Gastroesophageal sphincter (tissue), 4 donors: ENCODE measurements around the gene MAPT. TPM values are rescaled to one million over a fixed set of nuclear protein-coding genes. Genes with fewer than 3 reads are reported as not detected.

Source experiments
- ATAC-seq: fragments of 150-250 bp; one replicate; pipeline ENCODE4 v1.9.1; 2016; ENCODE audit warnings: mild to moderate bottlenecking, moderate library complexity
- H3K27ac ChIP-seq, 4 donors: fragments of 200-600 bp; sonication (generic) in 3 of 4; 1 replicate in 3 of 4; 2 replicates in 1 of 4; pipeline ENCODE4 v1.5.1; 2016 to 2019
- H3K27me3 ChIP-seq: fragments of 200-600 bp; sonication (generic); one replicate; pipeline ENCODE4 v1.5.1; 2019
- H3K36me3 ChIP-seq, 2 donors: fragments of 200-600 bp; sonication (generic); one replicate each; pipeline ENCODE4 v1.5.1; 2019; ENCODE audit warnings: control low read depth in 1 of 2
- H3K4me1 ChIP-seq, 3 donors: fragments of 200-600 bp; sonication (generic); 1 replicate in 2 of 3; 2 replicates in 1 of 3; pipeline ENCODE4 v1.5.1; 2016 to 2019; ENCODE audit warnings: control low read depth in 2 of 3
- H3K4me3 ChIP-seq, 2 donors: fragments of 200-600 bp; sonication (generic); one replicate each; pipeline ENCODE4 v1.5.1; 2019; ENCODE audit warnings: mild to moderate bottlenecking in 1 of 2, moderate library complexity in 1 of 2
- H3K9me3 ChIP-seq, 3 donors: fragments of 200-600 bp; sonication (generic); one replicate each; pipeline ENCODE4 v1.5.1; 2017 to 2019; ENCODE audit warnings: control low read depth in 2 of 3
- EP300 ChIP-seq: sonication (generic); formaldehyde crosslinking; IDR thresholded peaks from one replicate; pipeline ENCODE4 v1.6.1; 2017; ENCODE audit warnings: antibody characterized with exemption, mild to moderate bottlenecking
- POLR2A ChIP-seq, 2 donors: fragments of 450-650 bp; IDR thresholded peaks; one replicate each; pipeline ENCODE4 v1.6.1; 2017; ENCODE audit warnings: antibody characterized with exemption in 2 of 2, mild to moderate bottlenecking in 2 of 2, moderate library complexity in 1 of 2
- POLR2AphosphoS5 ChIP-seq: sonication (generic); formaldehyde crosslinking; IDR thresholded peaks from one replicate; pipeline ENCODE4 v1.6.1; 2017; ENCODE audit warnings: antibody characterized with exemption
- WGBS, 2 donors: methylation state at CpG; one replicate each; pipeline ENCODE4 v1.1.5; 2018; ENCODE audit warnings: low coverage in 1 of 2; 5-methylcytosine and 5-hydroxymethylcytosine counted together
- total RNA-seq, 4 donors: library from RNA; depleted of rRNA; stranded (reverse); fragments of >200 nt; gene quantifications; one replicate each; pipeline ENCODE4 v1.1.0, GENCODE V29; 2016
- TF ChIP-seq, protein P1 (sequence below), 4 experiments: fragments of 200-600 bp in 2 of 4; fragments of 450-650 bp in 2 of 4; sonication (generic) in 1 of 4; IDR thresholded peaks; one replicate each; pipeline ENCODE4 v1.5.1; 2017 to 2019; ENCODE audit warnings: antibody characterized with exemption in 4 of 4, mild to moderate bottlenecking in 2 of 4, moderate library complexity in 2 of 4

MAPT gene
- total RNA-seq, 4 donors from 2014 or later: 3.4 to 12.2 (median 8.5) TPM

DNA sequence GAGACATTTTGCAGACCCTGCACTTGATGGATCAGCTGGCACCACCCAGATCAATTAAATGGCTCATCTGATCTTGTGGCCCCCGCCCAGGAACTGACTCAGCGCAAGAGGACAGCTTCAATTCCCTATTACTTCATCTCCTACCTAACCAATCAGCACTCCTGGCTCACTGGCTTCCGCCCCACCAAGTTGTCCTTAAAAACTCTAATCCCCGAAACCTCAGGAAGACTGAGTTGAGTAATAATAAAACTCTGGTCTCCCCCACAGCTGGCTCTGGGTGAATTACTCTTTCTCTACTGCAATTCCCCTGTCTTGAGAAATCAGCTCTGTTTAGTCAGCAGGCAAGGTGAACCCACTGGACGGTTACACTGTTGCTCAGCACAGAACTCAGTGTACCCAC lies 26.1 kb upstream of the MAPT start:
- Histone ChIP-seq H3K27me3 (peaks cover 30% of the 10 kb centered on the region), H3K9me3 (no peaks in the 10 kb centered on the region), H3K27ac (no peak overlapping the region), H3K4me3 (no peak overlapping the region), H3K36me3 (no peaks in the 10 kb centered on the region), H3K4me1 (peaks cover 0 to 9% (median 0%) of the 10 kb centered on the region in 3 donors)
- no peak for ATAC-seq
- WGBS, 2 donors: 48% methylated on average over 5 of the region's 5 CpGs; no CpG with 5 or more reads in 1 of the 2 donors
- TF ChIP-seq POLR2AphosphoS5 (no peak), EP300 (no peak), POLR2A (IDR thresholded peaks at IDR 0.05) (no peak)
- TF ChIP-seq, protein P1, sequence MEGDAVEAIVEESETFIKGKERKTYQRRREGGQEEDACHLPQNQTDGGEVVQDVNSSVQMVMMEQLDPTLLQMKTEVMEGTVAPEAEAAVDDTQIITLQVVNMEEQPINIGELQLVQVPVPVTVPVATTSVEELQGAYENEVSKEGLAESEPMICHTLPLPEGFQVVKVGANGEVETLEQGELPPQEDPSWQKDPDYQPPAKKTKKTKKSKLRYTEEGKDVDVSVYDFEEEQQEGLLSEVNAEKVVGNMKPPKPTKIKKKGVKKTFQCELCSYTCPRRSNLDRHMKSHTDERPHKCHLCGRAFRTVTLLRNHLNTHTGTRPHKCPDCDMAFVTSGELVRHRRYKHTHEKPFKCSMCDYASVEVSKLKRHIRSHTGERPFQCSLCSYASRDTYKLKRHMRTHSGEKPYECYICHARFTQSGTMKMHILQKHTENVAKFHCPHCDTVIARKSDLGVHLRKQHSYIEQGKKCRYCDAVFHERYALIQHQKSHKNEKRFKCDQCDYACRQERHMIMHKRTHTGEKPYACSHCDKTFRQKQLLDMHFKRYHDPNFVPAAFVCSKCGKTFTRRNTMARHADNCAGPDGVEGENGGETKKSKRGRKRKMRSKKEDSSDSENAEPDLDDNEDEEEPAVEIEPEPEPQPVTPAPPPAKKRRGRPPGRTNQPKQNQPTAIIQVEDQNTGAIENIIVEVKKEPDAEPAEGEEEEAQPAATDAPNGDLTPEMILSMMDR (IDR thresholded peaks at IDR 0.05): no peak

DNA sequence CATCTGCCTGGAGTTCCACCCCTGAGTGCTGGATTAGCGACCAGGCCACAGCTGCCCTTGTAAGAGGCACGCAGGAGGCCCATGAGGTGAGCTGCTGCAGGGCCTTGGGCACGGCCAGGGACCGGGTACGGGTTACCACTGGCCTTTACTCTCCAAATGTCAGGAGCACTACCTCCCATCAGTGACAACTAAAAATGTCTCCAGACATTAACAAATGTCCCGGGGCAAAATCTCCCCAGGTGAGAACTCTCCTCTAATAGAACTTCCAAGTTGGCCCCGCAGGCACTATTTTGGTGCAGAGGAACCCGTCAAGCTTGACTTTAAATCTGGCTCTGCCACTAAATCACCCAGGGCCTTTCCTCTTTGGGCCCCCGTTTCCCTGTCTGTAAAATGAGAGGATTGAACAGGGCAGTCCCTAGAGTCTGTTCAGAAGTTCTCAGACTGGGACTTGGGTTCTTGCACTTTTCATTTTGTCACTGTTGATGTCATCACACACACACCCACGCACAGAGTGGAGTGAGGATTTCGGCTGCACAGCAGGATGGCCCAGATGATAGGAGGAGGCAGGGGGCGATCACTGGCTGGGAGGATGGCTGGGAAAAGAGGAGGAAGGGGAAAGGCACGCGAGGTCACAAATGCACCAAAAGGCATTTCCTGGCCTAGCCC lies 24.5 kb upstream of the MAPT start:
- H3K4me1 ChIP-seq: peaks cover 0 to 9% (median 0%) of the 10 kb centered on the region in 3 donors
- no peak overlapping the region for H3K4me3 ChIP-seq
- no peaks in the 10 kb centered on the region for H3K9me3 ChIP-seq
- 53 to 56% methylated on average over 5 to 10 of the region's 14 CpGs for WGBS, 2 donors
- peaks cover 18% of the 10 kb centered on the region for H3K27me3 ChIP-seq
- ATAC-seq: no peak
- no peaks in the 10 kb centered on the region for H3K36me3 ChIP-seq
- no peak for TF ChIP-seq POLR2AphosphoS5
- TF ChIP-seq, protein P1 (IDR thresholded peaks at IDR 0.05): no peak
- TF ChIP-seq EP300: no peak
- no peak for TF ChIP-seq POLR2A (IDR thresholded peaks at IDR 0.05)
- H3K27ac ChIP-seq: no peak overlapping the region

DNA sequence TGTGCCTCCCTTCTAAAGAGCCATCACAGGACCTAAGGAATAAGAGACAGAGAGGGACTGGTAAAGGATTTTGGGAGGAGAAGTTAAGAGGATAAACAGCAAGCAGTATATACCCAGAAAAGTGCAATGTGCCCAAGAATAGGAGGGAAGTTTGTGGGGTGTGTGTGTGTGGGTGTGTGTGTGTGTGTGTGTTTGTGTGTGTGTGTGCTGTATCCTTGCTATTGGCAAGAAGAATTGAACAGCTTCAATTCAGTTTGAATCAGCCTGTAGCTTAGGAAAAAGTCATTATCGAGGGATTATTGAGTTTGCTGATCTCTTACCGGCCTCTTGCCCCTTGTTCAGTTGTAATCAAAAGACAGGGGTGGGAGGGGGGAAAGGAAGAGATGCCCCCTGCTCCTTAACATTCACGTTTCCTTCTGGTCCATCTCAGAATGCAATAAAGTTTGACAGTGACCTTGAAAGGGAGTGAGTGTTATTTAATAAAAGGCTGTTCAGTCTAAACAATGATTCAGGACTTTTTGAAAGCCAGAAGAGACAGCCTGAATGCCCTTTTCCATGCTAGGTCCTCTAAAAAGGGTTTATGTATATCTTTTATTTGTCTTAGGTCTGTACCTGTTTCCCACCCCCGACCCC lies 23.9 kb upstream of the MAPT start:
- ATAC-seq: no peak
- H3K4me3 ChIP-seq: no peak overlapping the region
- peaks cover 0 to 9% (median 0%) of the 10 kb centered on the region in 3 donors for H3K4me1 ChIP-seq
- H3K27me3 ChIP-seq: peaks cover 18% of the 10 kb centered on the region
- no peak overlapping the region for H3K27ac ChIP-seq
- no peaks in the 10 kb centered on the region for H3K36me3 ChIP-seq
- H3K9me3 ChIP-seq: no peaks in the 10 kb centered on the region
- TF ChIP-seq POLR2A (IDR thresholded peaks at IDR 0.05): no peak
- no peak for TF ChIP-seq POLR2AphosphoS5
- no peak for TF ChIP-seq EP300
- TF ChIP-seq, protein P1 (IDR thresholded peaks at IDR 0.05): no peak
- 20 to 31% methylated on average over 1 to 4 of the region's 4 CpGs for WGBS, 2 donors

DNA sequence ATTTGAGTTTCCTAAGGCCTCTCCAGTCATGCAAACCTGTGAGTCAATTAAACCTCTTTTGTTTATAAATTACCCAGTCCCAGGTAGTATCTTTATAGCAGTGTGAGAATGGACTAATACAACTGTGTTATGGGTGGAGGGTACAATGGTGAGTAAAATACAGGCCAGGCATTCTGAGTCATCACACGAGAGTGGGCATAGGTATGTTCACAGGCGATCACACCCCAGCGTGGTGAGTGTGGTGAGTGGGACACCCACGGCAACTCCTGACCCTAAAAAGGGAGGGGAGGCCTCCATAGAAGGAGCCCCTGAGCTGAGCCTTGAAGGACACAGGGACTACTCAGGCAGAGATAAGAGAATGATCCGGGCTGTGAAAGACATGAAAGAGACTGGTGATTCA lies 22.6 kb upstream of the MAPT start:
- no peaks in the 10 kb centered on the region for H3K9me3 ChIP-seq
- H3K27ac ChIP-seq: no peak overlapping the region
- TF ChIP-seq, protein P1 (IDR thresholded peaks at IDR 0.05): no peak
- TF ChIP-seq POLR2A (IDR thresholded peaks at IDR 0.05) (no peak), POLR2AphosphoS5 (no peak), EP300 (no peak)
- no peak for ATAC-seq
- WGBS, 2 donors: 67 to 80% methylated on average over 1 to 5 of the region's 5 CpGs
- no peaks in the 10 kb centered on the region for H3K36me3 ChIP-seq
- H3K4me3 ChIP-seq: no peak overlapping the region
- peaks cover 22% of the 10 kb centered on the region for H3K27me3 ChIP-seq
- peaks cover 0 to 9% (median 0%) of the 10 kb centered on the region in 3 donors for H3K4me1 ChIP-seq

DNA sequence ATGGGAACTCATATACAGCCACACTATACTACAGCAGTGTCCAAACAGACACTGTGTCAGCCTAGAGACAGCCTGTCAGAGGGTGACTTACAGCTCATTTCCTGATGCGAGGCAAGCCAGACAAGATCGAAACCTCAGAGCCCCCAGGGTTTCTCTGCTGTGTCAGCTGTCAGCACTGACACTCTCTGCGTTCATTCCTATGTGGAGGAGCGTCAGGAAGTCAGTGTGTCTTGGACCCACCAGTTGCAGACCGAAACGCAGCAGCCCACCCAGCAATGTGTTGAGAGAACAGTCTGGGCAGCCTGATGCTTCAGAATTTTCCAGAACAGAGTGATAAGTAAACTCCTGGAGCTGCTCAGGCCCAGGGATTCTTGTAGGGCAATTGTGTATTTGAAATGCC lies 20.6 kb upstream of the MAPT start:
- Histone ChIP-seq H3K9me3 (peaks cover 0 to 7% (median 0%) of the 10 kb centered on the region in 3 donors), H3K27ac (no peak overlapping the region), H3K27me3 (peaks cover 36% of the 10 kb centered on the region), H3K4me3 (no peak overlapping the region), H3K4me1 (peaks cover 0 to 9% (median 0%) of the 10 kb centered on the region in 3 donors), H3K36me3 (no peaks in the 10 kb centered on the region)
- no peak for ATAC-seq
- TF ChIP-seq EP300 (no peak), POLR2AphosphoS5 (no peak), POLR2A (IDR thresholded peaks at IDR 0.05) (no peak)
- TF ChIP-seq, protein P1 (IDR thresholded peaks at IDR 0.05): no peak
- 0% methylated on average over 5 of the region's 6 CpGs; no CpG with 5 or more reads in 1 of the 2 donors for WGBS, 2 donors
